NCI-H2196 (cell line): Measurements from ENCODE around the gene DCC.

Experiments used
- DNase-seq: peaks from one replicate; lab custom pipeline; 2025; ENCODE audit not compliant: unreplicated experiment; lab: John Stamatoyannopoulos, UW

Gene DCC

GRCh38 chr18:52670896-52671295 lies 330.9 kb downstream of the DCC start:
- DNase-seq = no peak

GRCh38 chr18:52678034-52678433 lies 338.0 kb downstream of the DCC start:
- no peak for DNase-seq

GRCh38 chr18:52678551-52678950 lies 338.6 kb downstream of the DCC start:
- DNase-seq = no peak

- DNase-seq = no peak
Measured at GRCh38 chr18:52679354-52679753, 339.4 kb downstream of the DCC start.

GRCh38 chr18:52682260-52682659 lies 342.3 kb downstream of the DCC start:
- DNase-seq = no peak

- no peak for DNase-seq
Measured at GRCh38 chr18:52685316-52685715, 345.3 kb downstream of the DCC start.

GRCh38 chr18:52691841-52692240 lies 351.8 kb downstream of the DCC start:
- no peak for DNase-seq

- no peak for DNase-seq
Measured at GRCh38 chr18:52694804-52695203, 354.8 kb downstream of the DCC start.

GRCh38 chr18:52700116-52700515 lies 360.1 kb downstream of the DCC start:
- DNase-seq = no peak

- no peak for DNase-seq
Measured at GRCh38 chr18:52700816-52701215, 360.8 kb downstream of the DCC start.

GRCh38 chr18:52701219-52701935 lies 361.4 kb downstream of the DCC start:
- no peak for DNase-seq

- no peak for DNase-seq
Measured at GRCh38 chr18:52715421-52715820, 375.4 kb downstream of the DCC start.

- DNase-seq = no peak
Measured at GRCh38 chr18:52715991-52716390, 376.0 kb downstream of the DCC start.

- peak; percentile 15 for DNase-seq
Measured at GRCh38 chr18:52716973-52717372, 377.0 kb downstream of the DCC start.

- no peak for DNase-seq
Measured at GRCh38 chr18:52722904-52723303, 382.9 kb downstream of the DCC start.

GRCh38 chr18:52723550-52723970 lies 383.6 kb downstream of the DCC start:
- no peak for DNase-seq

GRCh38 chr18:52730972-52731619 lies 391.1 kb downstream of the DCC start:
- no peak for DNase-seq

- DNase-seq = no peak
Measured at GRCh38 chr18:52738946-52739345, 398.9 kb downstream of the DCC start.

GRCh38 chr18:52746986-52747385 lies 407.0 kb downstream of the DCC start:
- no peak for DNase-seq

- DNase-seq = no peak
Measured at GRCh38 chr18:52747869-52748268, 407.9 kb downstream of the DCC start.

GRCh38 chr18:52748343-52748742 lies 408.3 kb downstream of the DCC start:
- no peak for DNase-seq

GRCh38 chr18:52749542-52749941 lies 409.5 kb downstream of the DCC start:
- no peak for DNase-seq

GRCh38 chr18:52750995-52751394 lies 411.0 kb downstream of the DCC start:
- no peak for DNase-seq
